HepG2 (cell line): ENCODE data around the gene SCAND1.

Experiments used
- DBP ChIP-seq: sonication (generic); formaldehyde crosslinking; IDR thresholded peaks from 2 replicates; pipeline ENCODE4 v1.4.0; 2020; ENCODE audit warnings: missing genetic modification reagents; ENCODE audit errors: not compliant biosample characterization
- EP300 ChIP-seq, 3 experiments: sonication (generic) in 1 of 3; formaldehyde crosslinking in 1 of 3; IDR thresholded peaks; 2 replicates each; pipeline versions ENCODE4 v1.5.1 to v1.6.1; 2011 to 2020; ENCODE audit warnings: low read depth in 2 of 3, low read length in 2 of 3, borderline replicate concordance in 1 of 3, improper control_type of control experiment in 1 of 3, mild to moderate bottlenecking in 1 of 3, missing genetic modification reagents in 1 of 3, moderate library complexity in 1 of 3
- EZH2 ChIP-seq: conservative IDR thresholded peaks from 2 replicates; pipeline ENCODE4 v1.6.1; 2012; ENCODE audit warnings: mild to moderate bottlenecking, low read depth, low read length, moderate library complexity
- MIXL1 ChIP-seq: IDR thresholded peaks from 2 replicates; pipeline ENCODE4 v1.6.1; 2016
- POLR2AphosphoS5 ChIP-seq: IDR thresholded peaks from 2 replicates; pipeline ENCODE4 v1.6.1; 2012; ENCODE audit warnings: low read depth, low read length
- SP1 ChIP-seq, 2 experiments: fragments of 450-650 bp in 1 of 2; sonication (generic) in 1 of 2; formaldehyde crosslinking in 1 of 2; IDR thresholded peaks; 2 replicates each; pipeline versions ENCODE4 v1.4.0 to v1.6.1; 2016 to 2020; ENCODE audit warnings: missing genetic modification reagents in 1 of 2
- ZBTB2 ChIP-seq: sonication (generic); formaldehyde crosslinking; IDR thresholded peaks from 2 replicates; pipeline ENCODE4 v1.8.0; 2022; ENCODE audit warnings: low read depth, missing genetic modification reagents
- ZFP36 ChIP-seq: fragments of 150-350 bp; IDR thresholded peaks from 2 replicates; pipeline ENCODE4 v1.6.1; 2018; ENCODE audit warnings: borderline replicate concordance, low read length, low read depth; ENCODE audit not compliant: partially characterized antibody
- ZFP41 ChIP-seq: sonication (generic); formaldehyde crosslinking; IDR thresholded peaks from 2 replicates; pipeline ENCODE4 v1.4.0; 2020; ENCODE audit warnings: mild to moderate bottlenecking, missing genetic modification reagents, borderline replicate concordance
- ZZZ3 ChIP-seq: sonication (generic); formaldehyde crosslinking; IDR thresholded peaks from 2 replicates; pipeline ENCODE4 v1.4.0; 2020; ENCODE audit warnings: missing genetic modification reagents, mild to moderate bottlenecking, borderline replicate concordance
- TF ChIP-seq, protein P1 (sequence below): sonication (generic); formaldehyde crosslinking; IDR thresholded peaks from 2 replicates; pipeline ENCODE4 v1.5.0; 2020; ENCODE audit warnings: mild to moderate bottlenecking, missing genetic modification reagents, moderate library complexity
- TF ChIP-seq, protein P2 (sequence below): sonication (generic); formaldehyde crosslinking; IDR thresholded peaks from 2 replicates; pipeline ENCODE4 v1.8.0; 2022; ENCODE audit warnings: mild to moderate bottlenecking, missing genetic modification reagents; ENCODE audit not compliant: insufficient replicate concordance

- TF ChIP-seq ZZZ3 (CRISPR knock-in tag) (no peak), POLR2AphosphoS5 (no peak), DBP (CRISPR knock-in tag) (no peak), EZH2 (no peak), EP300 (IDR thresholded peaks at IDR 0.05; ENCODE audit: low read depth in 2 of 2, low read length in 2 of 2) (no peak), EP300 (CRISPR knock-in tag; IDR thresholded peaks at IDR 0.05; ENCODE audit: borderline replicate concordance) (no peak), MIXL1 (CRISPR knock-in tag) (no peak), ZFP36 (no peak), SP1 (IDR thresholded peaks at IDR 0.05) (no peak), SP1 (CRISPR knock-in tag; IDR thresholded peaks at IDR 0.05) (no peak), ZFP41 (no peak), ZBTB2 (CRISPR knock-in tag) (no peak)
- TF ChIP-seq, protein P1, sequence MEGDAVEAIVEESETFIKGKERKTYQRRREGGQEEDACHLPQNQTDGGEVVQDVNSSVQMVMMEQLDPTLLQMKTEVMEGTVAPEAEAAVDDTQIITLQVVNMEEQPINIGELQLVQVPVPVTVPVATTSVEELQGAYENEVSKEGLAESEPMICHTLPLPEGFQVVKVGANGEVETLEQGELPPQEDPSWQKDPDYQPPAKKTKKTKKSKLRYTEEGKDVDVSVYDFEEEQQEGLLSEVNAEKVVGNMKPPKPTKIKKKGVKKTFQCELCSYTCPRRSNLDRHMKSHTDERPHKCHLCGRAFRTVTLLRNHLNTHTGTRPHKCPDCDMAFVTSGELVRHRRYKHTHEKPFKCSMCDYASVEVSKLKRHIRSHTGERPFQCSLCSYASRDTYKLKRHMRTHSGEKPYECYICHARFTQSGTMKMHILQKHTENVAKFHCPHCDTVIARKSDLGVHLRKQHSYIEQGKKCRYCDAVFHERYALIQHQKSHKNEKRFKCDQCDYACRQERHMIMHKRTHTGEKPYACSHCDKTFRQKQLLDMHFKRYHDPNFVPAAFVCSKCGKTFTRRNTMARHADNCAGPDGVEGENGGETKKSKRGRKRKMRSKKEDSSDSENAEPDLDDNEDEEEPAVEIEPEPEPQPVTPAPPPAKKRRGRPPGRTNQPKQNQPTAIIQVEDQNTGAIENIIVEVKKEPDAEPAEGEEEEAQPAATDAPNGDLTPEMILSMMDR (CRISPR knock-in tag): no peak
- TF ChIP-seq, protein P2, sequence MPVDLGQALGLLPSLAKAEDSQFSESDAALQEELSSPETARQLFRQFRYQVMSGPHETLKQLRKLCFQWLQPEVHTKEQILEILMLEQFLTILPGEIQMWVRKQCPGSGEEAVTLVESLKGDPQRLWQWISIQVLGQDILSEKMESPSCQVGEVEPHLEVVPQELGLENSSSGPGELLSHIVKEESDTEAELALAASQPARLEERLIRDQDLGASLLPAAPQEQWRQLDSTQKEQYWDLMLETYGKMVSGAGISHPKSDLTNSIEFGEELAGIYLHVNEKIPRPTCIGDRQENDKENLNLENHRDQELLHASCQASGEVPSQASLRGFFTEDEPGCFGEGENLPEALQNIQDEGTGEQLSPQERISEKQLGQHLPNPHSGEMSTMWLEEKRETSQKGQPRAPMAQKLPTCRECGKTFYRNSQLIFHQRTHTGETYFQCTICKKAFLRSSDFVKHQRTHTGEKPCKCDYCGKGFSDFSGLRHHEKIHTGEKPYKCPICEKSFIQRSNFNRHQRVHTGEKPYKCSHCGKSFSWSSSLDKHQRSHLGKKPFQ (CRISPR knock-in tag): no peak
These were observed 6.4 kb downstream of the SCAND1 start for GRCh38 chr20:35947907-35948306.
